Adrenal gland (tissue), 12 donors: ENCODE results near the gene CD22. TPM values are rescaled to one million over a fixed set of nuclear protein-coding genes. Genes with fewer than 3 reads are reported as not detected.

Source experiments
- DNase-seq, 7 donors: peaks; one replicate each; pipeline ENCODE4 v3.0.0-alpha.2; 2019 to 2020
- H3K27ac ChIP-seq, 5 donors: fragments of 200-600 bp; sonication (generic) in 4 of 5; 1 replicate in 3 of 5; 2 replicates in 2 of 5; pipeline versions ENCODE4 v1.5.1 to v1.8.0; 2016 to 2020; ENCODE audit warnings: mild to moderate bottlenecking in 1 of 5
- H3K27me3 ChIP-seq: fragments of 200-600 bp; 2 replicates; pipeline ENCODE4 v1.8.0; 2021
- H3K36me3 ChIP-seq, 2 donors: fragments of 200-600 bp; replicated peaks in 1 of 2; 1 replicate in 1 of 2; 2 replicates in 1 of 2; pipeline versions ENCODE4 v1.5.1 to v1.8.0; 2018 to 2022
- H3K4me1 ChIP-seq, 2 donors: fragments of 200-600 bp; replicated peaks in 1 of 2; 1 replicate in 1 of 2; 2 replicates in 1 of 2; pipeline versions ENCODE4 v1.5.1 to v1.8.0; 2018 to 2021
- H3K4me3 ChIP-seq, 4 donors: fragments of 200-600 bp; sonication (generic) in 3 of 4; one replicate each; pipeline ENCODE4 v1.5.1; 2016 to 2018
- H3K9me3 ChIP-seq, 3 donors: fragments of 200-600 bp; sonication (generic) in 1 of 3; replicated peaks in 1 of 3; 1 replicate in 2 of 3; 2 replicates in 1 of 3; pipeline versions ENCODE4 v1.5.1 to v1.8.0; 2016 to 2021
- CTCF ChIP-seq, 6 experiments: fragments of 450-650 bp in 4 of 6; fragments of 200-600 bp in 2 of 6; sonication (generic) in 1 of 6; IDR thresholded peaks; 1 replicate in 5 of 6; 2 replicates in 1 of 6; pipeline versions ENCODE4 v1.5.1 to v1.8.0; 2016 to 2021; ENCODE audit warnings: antibody characterized with exemption in 6 of 6, mild to moderate bottlenecking in 2 of 6, moderate library complexity in 1 of 6
- POLR2A ChIP-seq, 2 donors: fragments of 450-650 bp; IDR thresholded peaks; one replicate each; pipeline ENCODE4 v1.6.1; 2017; ENCODE audit warnings: antibody characterized with exemption in 2 of 2, mild to moderate bottlenecking in 2 of 2, moderate library complexity in 1 of 2
- WGBS, 4 donors: extraction: QIAGEN DNeasy Blood & Tissue Kit in 2 of 4; methylation state at CpG; one replicate each; pipeline versions ENCODE4 v1.1.5 to v1.1.7; 2013 to 2017; 5-methylcytosine and 5-hydroxymethylcytosine counted together
- intact Hi-C, 2 donors: fragments of 100-400 bp; cut with DNase I; formaldehyde crosslinking; loops; one replicate each; pipeline versions ENCODE4 v1.14.1 to v1.15.0; 2022 to 2023
- polyA plus RNA-seq, 3 donors: library from polyadenylated mRNA; stranded (reverse); fragments of 200-250 nt in 2 of 3; fragments of 350-450 nt in 1 of 3; fragmentation: Illumina TruSeq in 1 of 3; extraction: RNeasy Lipid Tissue Mini Kit (QIAGEN cat#74804) in 1 of 3; gene quantifications; one replicate each; pipeline ENCODE4 v1.2.3, GENCODE V29; 2013 to 2014
- total RNA-seq, 9 donors: library from RNA; depleted of rRNA in 4 of 9; stranded (reverse); fragments of >200 nt in 4 of 9; fragments of 120-200 nt in 1 of 9; fragmentation: NEBNext Ultra II Directional in 1 of 9; extraction: Animal tissue kit (Norgen Biotek cat#: 25700) in 1 of 9; gene quantifications; one replicate each; pipeline versions ENCODE4 v1.1.0 to v1.2.4, GENCODE V29; 2013 to 2023
- donor health status: healthy with polysubstance abuse.
- donor health status: Bipolar disorder and iron deficiency.
- donor health status: DM: yes; HTN: yes; CAD: no.
- donor health status: DM: no; HTN: no; CAD: no.
- donor health status: DM: no; HTN: no; CAD: no.
- donor health status: DM: yes; HTN: yes; CAD: no.

Gene CD22
- total and polyA plus RNA-seq, 12 donors, result 1.8 to 16.1 (median 6.2) TPM

GRCh38 chr19:35304036-35304435 is 25.0 kb upstream of the CD22 start:
- no peaks in the 10 kb centered on the region for H3K9me3 ChIP-seq
- no peak for DNase-seq
- H3K4me3 ChIP-seq, result no peak overlapping the region
- no peaks in the 10 kb centered on the region for H3K27me3 ChIP-seq
- H3K27ac ChIP-seq, result no peak overlapping the region
- H3K4me1 ChIP-seq, result peaks cover under 1 to 2% of the 10 kb centered on the region in 2 donors
- no peak for TF ChIP-seq POLR2A (IDR thresholded peaks at IDR 0.05)
- WGBS, 4 donors, result 81 to 90% (median 86%) methylated on average over 11 of the region's 11 CpGs
- no peaks in the 10 kb centered on the region for H3K36me3 ChIP-seq
- intact Hi-C loops, result no loop called here

GRCh38 chr19:35305181-35305580 is 23.8 kb upstream of the CD22 start:
- no peak for DNase-seq
- Histone ChIP-seq H3K36me3 (no peaks in the 10 kb centered on the region), H3K4me1 (peaks cover 12 to 13% of the 10 kb centered on the region in 2 donors), H3K27ac (no peak overlapping the region), H3K4me3 (no peak overlapping the region), H3K9me3 (no peaks in the 10 kb centered on the region), H3K27me3 (no peaks in the 10 kb centered on the region)
- no peak for TF ChIP-seq CTCF (IDR thresholded peaks at IDR 0.05)
- TF ChIP-seq POLR2A (IDR thresholded peaks at IDR 0.05), result no peak
- intact Hi-C loops, result no loop called here
- WGBS, 4 donors, result 84 to 93% (median 88%) methylated on average over 4 to 6 of the region's 6 CpGs

- no peaks in the 10 kb centered on the region for H3K9me3 ChIP-seq
- H3K27ac ChIP-seq, result no peak overlapping the region
- H3K4me1 ChIP-seq, result peaks cover 13% of the 10 kb centered on the region in 2 donors
- H3K36me3 ChIP-seq, result no peaks in the 10 kb centered on the region
- intact Hi-C loops, result no loop called here
- H3K27me3 ChIP-seq, result no peaks in the 10 kb centered on the region
- no peak for DNase-seq
- 91 to 93% (median 92%) methylated on average over 20 of the region's 20 CpGs for WGBS, 4 donors
- H3K4me3 ChIP-seq, result no peak overlapping the region
- TF ChIP-seq POLR2A (IDR thresholded peaks at IDR 0.05) (no peak), CTCF (IDR thresholded peaks at IDR 0.05) (no peak)
Measured at GRCh38 chr19:35306473-35307246, 22.3 kb upstream of the CD22 start.

GRCh38 chr19:35307931-35308330 is 21.1 kb upstream of the CD22 start:
- DNase-seq, result no peak
- Histone ChIP-seq H3K36me3 (no peaks in the 10 kb centered on the region), H3K4me1 (peaks cover 13% of the 10 kb centered on the region in 2 donors), H3K27ac (no peak overlapping the region), H3K27me3 (no peaks in the 10 kb centered on the region), H3K9me3 (no peaks in the 10 kb centered on the region), H3K4me3 (no peak overlapping the region)
- intact Hi-C loops, result no loop called here
- 66 to 84% (median 80%) methylated on average over 10 of the region's 10 CpGs for WGBS, 4 donors
- TF ChIP-seq CTCF (IDR thresholded peaks at IDR 0.05) (no peak), POLR2A (IDR thresholded peaks at IDR 0.05) (no peak)

GRCh38 chr19:35308910-35309309 is 20.1 kb upstream of the CD22 start:
- 72 to 91% (median 74%) methylated on average over 7 of the region's 7 CpGs for WGBS, 4 donors
- no peak for DNase-seq
- Histone ChIP-seq H3K4me1 (peaks cover 22 to 23% of the 10 kb centered on the region in 2 donors), H3K27ac (peak overlapping the region in 3 of 5 donors; percentile 45 to 84 (median 58)), H3K27me3 (no peaks in the 10 kb centered on the region), H3K4me3 (no peak overlapping the region), H3K36me3 (no peaks in the 10 kb centered on the region), H3K9me3 (no peaks in the 10 kb centered on the region)
- intact Hi-C loops, result no loop called here
- TF ChIP-seq POLR2A (IDR thresholded peaks at IDR 0.05) (no peak), CTCF (IDR thresholded peaks at IDR 0.05) (no peak)
